ENCODE data around the gene DUSP22.

DNA sequence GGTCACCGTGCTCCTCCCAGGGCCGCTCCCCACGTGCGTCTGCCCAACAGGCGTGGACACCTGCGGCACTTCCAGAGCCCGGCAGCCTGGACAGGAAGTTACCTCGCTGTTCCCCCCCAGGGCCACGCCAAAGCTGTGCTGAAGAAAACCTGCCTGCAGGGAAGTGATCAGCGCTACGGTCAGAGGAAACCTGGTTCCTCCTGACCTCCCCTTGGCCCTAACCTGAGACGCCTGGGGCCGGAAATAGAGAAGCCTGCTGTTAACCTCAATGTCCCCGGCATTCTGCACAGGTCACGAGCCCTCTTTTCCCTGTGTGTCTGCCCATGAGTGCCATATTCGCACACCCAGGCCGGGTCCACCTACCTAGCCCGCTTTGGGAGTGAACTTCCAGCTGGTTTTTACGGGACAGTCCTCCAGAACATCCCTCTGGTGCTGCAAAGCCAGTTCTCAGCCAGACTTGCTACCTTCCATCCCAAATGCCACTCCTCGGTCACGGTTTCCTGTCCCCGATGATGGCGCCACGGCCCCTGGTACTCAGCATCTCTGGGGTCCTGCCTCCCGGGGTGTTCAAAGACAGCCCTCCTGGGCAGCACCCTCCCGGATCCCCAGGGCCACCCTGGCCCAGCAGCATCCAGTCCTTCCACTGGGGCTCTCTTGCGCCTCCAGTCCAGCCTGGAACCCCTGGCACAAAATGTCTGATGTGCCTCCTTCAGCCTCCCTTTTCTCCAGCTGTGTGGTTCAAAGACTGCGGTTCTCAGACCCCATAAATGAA lies 87.3 kb downstream of the DUSP22 start:
- TF ChIP-seq, protein P1, sequence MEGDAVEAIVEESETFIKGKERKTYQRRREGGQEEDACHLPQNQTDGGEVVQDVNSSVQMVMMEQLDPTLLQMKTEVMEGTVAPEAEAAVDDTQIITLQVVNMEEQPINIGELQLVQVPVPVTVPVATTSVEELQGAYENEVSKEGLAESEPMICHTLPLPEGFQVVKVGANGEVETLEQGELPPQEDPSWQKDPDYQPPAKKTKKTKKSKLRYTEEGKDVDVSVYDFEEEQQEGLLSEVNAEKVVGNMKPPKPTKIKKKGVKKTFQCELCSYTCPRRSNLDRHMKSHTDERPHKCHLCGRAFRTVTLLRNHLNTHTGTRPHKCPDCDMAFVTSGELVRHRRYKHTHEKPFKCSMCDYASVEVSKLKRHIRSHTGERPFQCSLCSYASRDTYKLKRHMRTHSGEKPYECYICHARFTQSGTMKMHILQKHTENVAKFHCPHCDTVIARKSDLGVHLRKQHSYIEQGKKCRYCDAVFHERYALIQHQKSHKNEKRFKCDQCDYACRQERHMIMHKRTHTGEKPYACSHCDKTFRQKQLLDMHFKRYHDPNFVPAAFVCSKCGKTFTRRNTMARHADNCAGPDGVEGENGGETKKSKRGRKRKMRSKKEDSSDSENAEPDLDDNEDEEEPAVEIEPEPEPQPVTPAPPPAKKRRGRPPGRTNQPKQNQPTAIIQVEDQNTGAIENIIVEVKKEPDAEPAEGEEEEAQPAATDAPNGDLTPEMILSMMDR (IDR thresholded peaks at IDR 0.05) = no peak
- TF ChIP-seq BHLHE40 (IDR thresholded peaks at IDR 0.05; ENCODE audit: low read depth, low read length) (no peak), CEBPB (IDR thresholded peaks at IDR 0.05) (no peak), NFE2L2 (conservative IDR thresholded peaks at IDR 0.05; ENCODE audit: low read length) (no peak), POLR2A (IDR thresholded peaks at IDR 0.05; ENCODE audit: low read length) (no peak), EP300 (IDR thresholded peaks at IDR 0.05) (no peak)
